GM03348 (cell line): ENCODE results near the gene DMBT1.

Experiments used
- DNase-seq: peaks from one replicate; pipeline ENCODE4 v3.0.0; 2012; ENCODE audit warnings: low spot score

The DMBT1 gene

DNA sequence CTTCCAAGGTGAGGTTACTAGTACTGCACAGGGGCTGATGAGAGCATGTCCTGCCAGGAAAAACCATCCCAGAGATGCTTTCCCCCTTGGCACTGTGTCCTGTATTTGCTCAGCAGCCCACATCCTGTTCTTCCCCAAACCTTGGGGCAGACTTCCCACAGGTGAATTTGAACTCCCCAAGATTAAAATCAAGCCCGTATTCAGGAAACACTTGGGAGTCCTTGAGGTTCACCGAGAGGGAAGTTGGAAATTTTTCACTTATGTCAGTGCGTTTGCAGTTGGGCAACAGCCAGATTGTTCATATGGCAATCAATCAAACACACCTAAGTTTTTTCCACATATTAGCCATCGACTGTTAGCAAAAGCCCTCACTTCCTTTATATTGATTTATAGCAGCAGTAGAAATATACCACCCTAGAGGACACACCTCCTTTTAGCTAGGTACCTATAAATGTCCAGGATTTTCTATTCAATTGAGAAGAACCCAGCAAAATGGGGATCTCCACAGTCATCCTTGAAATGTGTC, at the start of gene DMBT1:
Gene DMBT1, plus strand, starts transcription at position 476 of the 526 bp plus-strand sequence. Its CDS starts 17 bp downstream, at position 493.
- DNase-seq = no peak

DNA sequence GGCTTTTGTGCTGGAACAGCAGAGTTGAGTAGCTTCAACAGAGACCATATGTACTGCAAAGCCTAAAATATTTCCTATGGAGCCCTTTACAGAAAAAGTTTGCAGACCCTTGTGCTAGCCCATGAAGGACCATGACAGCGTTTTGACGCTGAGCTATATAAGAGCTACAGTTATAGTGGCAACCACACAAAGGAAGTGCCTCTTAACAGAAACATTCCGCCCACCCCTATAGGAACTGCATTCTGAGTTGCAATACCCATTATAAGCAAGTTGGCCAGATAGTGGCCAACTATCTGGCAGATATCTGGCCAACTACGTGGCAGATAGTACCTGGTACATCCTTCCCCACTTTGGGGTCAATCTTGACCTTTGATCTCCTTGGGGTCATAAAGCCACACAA, 47.5 kb upstream of the DMBT1 start:
- no peak for DNase-seq

GRCh38 chr10:122514045-122514840, 46.3 kb upstream of the DMBT1 start:
- DNase-seq = no peak

DNA sequence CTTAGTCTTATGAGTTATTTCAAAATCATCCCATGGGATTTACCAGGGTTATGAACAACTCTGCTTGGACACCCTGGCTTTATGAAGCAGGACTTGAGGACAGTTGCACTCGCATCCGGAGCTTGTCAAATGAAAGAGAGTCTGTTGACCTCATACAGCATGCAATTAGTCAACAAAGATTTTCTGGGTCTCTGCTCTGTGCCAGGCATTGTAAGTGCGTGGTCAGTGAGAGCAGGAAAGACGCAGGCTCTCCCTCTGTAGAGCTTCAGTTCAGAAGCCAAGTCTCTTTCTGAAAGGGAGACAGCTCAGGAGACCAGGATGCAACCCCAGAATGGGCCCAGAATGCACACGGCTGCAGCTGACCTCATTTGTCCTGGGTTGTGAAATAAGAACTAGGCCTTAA, 45.5 kb upstream of the DMBT1 start:
- no peak for DNase-seq

DNA sequence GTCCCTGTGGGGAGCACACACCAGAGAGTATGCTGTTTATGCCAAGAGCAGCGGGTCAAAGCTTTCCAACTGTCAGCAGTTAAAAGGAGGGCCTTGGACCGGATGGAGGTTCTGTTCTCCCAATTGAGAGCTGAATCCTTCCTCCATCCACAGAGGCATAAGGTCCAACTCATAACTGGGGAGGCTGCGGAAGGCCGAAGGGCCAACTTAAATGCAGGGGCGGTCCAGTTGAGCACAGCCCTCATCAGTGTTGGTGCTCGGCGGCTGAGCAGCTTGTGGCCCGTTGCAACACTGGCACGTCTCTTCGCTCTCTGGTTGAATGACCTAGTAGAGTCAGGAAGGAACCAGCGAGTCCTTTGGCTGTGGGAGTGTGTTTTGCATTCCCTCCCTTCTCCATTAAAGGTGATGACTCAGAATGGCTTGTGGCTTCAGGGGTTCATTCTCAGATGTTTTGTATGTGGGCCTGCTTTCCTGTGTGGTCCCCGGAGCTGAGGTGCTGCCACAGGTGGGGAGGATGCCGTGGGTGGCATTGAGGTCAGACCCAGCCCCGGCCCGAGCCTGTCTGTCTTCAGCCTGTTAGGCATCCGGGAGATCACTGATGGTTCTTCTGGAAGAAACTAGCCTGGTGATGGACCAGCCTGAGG, 44.8 kb upstream of the DMBT1 start:
- DNase-seq = no peak

GRCh38 chr10:122516734-122517133, 43.8 kb upstream of the DMBT1 start:
- DNase-seq = no peak

GRCh38 chr10:122519144-122519543, 41.4 kb upstream of the DMBT1 start:
- DNase-seq = no peak

DNA sequence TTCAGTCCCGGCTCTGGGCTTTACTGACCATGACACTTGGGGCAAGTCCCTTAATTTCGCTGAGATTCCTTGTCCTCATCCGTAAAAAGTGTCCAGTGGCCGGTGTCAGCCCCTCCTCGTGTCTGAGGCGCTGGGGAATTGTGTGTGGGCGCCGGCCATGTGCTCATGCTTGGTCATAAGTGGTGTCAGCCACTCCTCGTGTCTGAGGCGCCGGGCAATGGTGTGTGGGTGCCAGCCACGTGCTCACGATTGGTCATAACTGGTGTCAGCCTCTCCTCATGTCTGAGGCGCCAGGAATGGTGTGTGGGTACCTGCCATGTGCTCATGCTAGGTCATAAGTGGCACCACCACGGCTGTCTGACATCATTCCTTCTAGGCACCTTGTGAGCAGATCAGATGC, 40.7 kb upstream of the DMBT1 start:
- no peak for DNase-seq

DNA sequence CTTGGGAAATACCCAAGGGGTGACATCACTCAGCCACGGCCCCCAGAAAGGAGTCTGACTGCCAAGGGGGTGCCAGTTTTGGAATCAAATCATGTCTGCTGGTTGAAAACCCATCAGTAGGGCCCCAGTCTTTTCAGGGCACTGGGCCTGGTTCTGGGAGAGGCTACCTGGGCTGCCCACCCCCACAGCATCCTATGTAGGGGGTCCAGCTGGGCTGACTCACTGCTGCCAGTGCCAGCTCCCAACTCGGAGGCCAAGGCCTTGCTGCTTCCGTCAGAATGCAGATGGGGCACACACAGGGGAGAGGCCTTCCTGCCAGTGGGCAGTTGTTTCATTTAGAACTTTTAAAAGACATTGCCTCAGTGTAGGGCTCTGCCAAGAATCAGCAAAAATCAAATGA, 39.5 kb upstream of the DMBT1 start:
- no peak for DNase-seq

GRCh38 chr10:122524811-122525210, 35.7 kb upstream of the DMBT1 start:
- no peak for DNase-seq

DNA sequence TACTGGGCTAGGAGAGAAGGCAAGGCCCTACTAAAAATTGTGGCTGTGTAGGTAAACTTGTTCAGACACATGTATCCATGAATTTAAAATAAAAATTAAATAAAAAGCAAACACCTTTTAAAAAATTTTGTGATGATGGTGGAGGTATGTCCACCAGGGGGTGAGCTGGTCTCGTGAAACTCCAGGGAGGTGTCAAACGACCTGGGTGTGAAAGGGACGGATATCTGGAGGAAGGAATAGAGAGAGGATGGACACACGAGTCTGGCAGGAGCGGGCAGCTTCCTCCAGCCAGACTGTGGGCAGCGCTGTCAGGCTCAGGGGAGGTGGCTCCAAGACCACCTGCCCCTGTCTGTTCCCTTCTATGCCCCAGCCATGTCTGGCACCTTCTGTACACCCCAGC, 34.8 kb upstream of the DMBT1 start:
- no peak for DNase-seq

- DNase-seq = no peak
Observed at GRCh38 chr10:122526892-122527291, 33.7 kb upstream of the DMBT1 start.

DNA sequence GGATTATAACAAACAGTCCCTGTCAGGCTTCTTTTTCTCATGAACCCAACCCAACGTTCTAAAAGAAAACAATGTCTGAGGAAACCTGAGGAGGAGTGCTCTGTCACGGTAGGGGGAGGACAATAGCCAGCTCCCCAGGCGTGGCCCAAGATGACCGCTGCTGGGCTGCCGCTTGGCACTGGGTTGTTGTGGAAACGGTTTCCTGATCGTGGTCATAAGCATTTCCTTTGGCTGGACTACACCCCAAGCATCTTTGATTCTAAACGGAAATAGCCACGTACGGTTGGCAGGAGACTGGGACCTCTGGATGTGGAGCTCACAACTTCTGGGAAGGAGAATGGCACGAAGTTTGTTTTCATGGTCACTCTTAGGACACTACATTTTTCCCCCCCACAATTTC, 30.4 kb upstream of the DMBT1 start:
- DNase-seq = no peak

GRCh38 chr10:122531261-122531660, 29.3 kb upstream of the DMBT1 start:
- no peak for DNase-seq

GRCh38 chr10:122531939-122532338, 28.6 kb upstream of the DMBT1 start:
- DNase-seq = no peak

DNA sequence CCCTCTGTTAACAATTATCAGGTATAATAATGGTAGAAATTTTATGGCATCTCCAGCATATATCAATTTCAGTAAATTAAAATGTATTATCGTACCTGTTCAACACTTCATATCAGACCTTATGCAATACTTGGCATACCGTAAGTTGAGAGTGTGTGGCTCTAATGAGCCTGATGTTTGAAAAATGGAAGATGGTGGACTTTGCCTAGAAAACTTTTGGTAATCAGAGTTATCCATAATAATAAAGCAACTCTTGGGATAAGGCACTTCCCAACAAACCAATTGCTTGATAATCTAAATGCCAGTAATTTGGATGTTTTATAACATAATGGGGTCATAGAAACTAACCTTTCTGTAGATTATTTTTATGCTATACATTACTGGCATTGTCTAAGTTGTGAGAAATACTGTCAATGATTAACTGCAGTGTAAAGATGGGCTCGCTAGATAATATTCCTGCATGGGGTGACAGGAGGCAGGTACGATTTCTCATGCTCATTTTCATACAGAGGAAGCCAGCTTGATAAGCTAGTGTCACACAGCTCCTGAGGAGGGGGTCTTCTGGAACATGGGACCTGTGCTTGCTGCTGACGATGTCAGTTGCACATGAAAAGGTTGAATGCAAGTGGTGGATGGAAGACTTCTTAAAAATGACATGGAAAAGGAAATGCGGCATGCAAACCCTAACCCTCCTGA, 27.8 kb upstream of the DMBT1 start:
- DNase-seq = no peak

- DNase-seq = no peak
Observed at GRCh38 chr10:122537545-122537944, 23.0 kb upstream of the DMBT1 start.

DNA sequence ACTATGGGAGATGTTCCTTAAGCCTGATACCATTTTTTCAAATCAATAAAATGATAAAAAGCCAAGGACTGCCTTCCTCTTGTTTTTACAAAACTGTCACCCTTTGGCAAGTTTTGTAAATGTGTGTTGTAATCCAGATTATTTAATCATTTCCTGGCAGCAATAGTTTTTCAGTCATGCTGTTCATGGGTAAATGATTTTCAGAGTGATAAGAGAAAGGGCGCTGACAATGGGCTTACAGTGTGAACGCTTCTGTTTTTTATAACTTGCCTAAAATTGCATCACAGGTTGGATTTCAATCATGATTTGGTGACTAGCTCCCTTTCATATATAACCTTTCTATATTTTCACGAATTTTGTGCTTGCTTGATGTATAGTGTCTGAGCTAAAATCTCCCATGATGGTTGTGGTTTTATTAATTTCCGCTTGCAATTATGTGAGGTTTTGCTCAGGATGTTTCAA, 19.0 kb upstream of the DMBT1 start:
- DNase-seq = no peak

DNA sequence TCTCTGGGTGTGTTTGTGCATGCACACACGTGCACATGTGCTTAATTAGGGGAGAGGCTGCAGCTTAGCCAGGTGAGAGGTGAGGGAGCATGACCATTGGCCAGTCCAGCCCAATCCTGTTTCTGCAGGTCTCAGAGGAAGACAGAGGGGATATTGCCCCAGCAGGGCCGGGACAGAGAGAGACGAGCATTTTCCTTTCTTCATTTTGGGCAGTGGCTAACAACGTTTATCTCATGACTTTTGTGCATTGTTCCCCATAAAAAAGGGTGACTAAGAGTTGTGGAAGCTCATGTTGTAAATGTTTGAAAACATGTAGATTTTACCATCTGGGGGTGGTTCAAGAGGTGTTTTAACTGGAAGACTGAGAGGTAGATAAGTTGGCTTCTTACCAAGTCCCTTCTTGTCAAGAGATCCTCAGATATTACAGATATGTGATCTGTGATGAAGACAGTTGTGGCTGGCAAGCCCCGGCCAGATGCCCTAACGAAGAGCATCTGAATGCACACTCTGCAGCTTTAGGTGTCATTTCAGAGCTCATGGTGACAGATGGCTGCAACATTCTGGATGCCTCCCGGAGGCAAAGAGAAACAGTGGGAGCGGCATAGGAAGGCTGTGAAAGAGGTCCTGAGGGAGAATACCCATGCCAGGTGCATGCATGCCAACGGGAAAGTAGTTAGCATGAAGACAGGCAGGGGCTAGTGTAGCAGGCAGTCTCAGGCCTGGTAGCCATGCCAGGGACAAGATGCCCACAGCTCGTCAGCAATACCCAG, 16.7 kb upstream of the DMBT1 start:
- no peak for DNase-seq

- DNase-seq = no peak
Observed at GRCh38 chr10:122544493-122544892, 16.1 kb upstream of the DMBT1 start.

DNA sequence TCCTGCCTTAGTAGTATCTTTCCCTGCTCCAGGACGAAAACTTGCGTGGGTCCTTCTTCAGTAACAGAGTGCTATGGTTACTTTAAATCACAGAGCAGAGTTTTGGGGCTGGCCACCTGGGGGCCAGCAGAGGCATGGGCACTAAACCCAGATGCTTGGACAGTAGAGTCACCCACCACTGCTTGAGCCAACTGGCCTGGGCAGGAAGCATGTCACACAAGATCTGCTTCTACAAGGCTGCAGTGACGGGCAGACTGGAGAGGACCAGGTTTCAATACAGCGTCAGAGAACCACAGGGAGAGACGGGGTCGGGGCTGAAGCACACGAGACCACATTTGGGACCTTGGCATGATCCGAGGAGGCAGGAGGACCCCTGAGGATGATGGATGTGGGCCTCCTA, 14.3 kb upstream of the DMBT1 start:
- no peak for DNase-seq
